GM21526 (cell line): ENCODE data around the gene FAM177A1.
"Not testable (repeated sequence)": the region's sequence is repeated elsewhere in the genome, so short reads cannot be mapped to it uniquely, and the experiment has no call there.

Experiments used
- ATAC-seq: cut with Tn5 transposase; IDR thresholded peaks from one replicate; pipeline ENCODE4 v1.9.1; 2021; ENCODE audit warnings: moderate library complexity; ENCODE audit not compliant: unreplicated experiment, low FRiP score

FAM177A1 gene

GRCh38 chr14:35046048-35046750 is at the start of gene FAM177A1:
Gene FAM177A1 (plus strand): TSS chr14:35046272. CDS start chr14:35046464, 192 bp downstream.
- ATAC-seq, result peak; percentile 87

- no peak for ATAC-seq
Measured at GRCh38 chr14:34997762-34998161, 48.3 kb upstream of the FAM177A1 start.

GRCh38 chr14:34999500-34999899 is 46.6 kb upstream of the FAM177A1 start:
- ATAC-seq, result no peak

GRCh38 chr14:35001621-35002020 is 44.5 kb upstream of the FAM177A1 start:
- ATAC-seq, result no peak

GRCh38 chr14:35004839-35005238 is 41.2 kb upstream of the FAM177A1 start:
- ATAC-seq, result no peak

GRCh38 chr14:35016568-35016967 is 29.5 kb upstream of the FAM177A1 start:
- ATAC-seq, result no peak

GRCh38 chr14:35020713-35021112 is 25.4 kb upstream of the FAM177A1 start:
- ATAC-seq, result no peak

GRCh38 chr14:35028435-35028834 is 17.6 kb upstream of the FAM177A1 start:
- no peak for ATAC-seq

- no peak for ATAC-seq
Measured at GRCh38 chr14:35032562-35032961, 13.5 kb upstream of the FAM177A1 start.

- no peak for ATAC-seq
Measured at GRCh38 chr14:35034440-35034833, 11.6 kb upstream of the FAM177A1 start.

GRCh38 chr14:35034944-35035554 is 11.0 kb upstream of the FAM177A1 start:
- not testable (repeated sequence) for ATAC-seq

GRCh38 chr14:35038312-35038711 is 7.8 kb upstream of the FAM177A1 start:
- ATAC-seq, result not testable (repeated sequence)

- no peak for ATAC-seq
Measured at GRCh38 chr14:35042632-35043031, 3.4 kb upstream of the FAM177A1 start.

- ATAC-seq, result no peak
Measured at GRCh38 chr14:35043046-35043445, 3.0 kb upstream of the FAM177A1 start.

- no peak for ATAC-seq
Measured at GRCh38 chr14:35044939-35045797, 904 bp upstream of the FAM177A1 start.

- no peak for ATAC-seq
Measured at GRCh38 chr14:35045798-35046047, 349 bp upstream of the FAM177A1 start.

GRCh38 chr14:35046751-35047536 is 872 bp downstream of the FAM177A1 start:
- peak; percentile 36 for ATAC-seq

- no peak for ATAC-seq
Measured at GRCh38 chr14:35047976-35048513, 2.0 kb downstream of the FAM177A1 start.

GRCh38 chr14:35050652-35051051 is 4.6 kb downstream of the FAM177A1 start:
- no peak for ATAC-seq

GRCh38 chr14:35051796-35052195 is 5.7 kb downstream of the FAM177A1 start:
- ATAC-seq, result no peak

GRCh38 chr14:35052637-35053036 is 6.6 kb downstream of the FAM177A1 start:
- no peak for ATAC-seq
